Muscle of arm (tissue), 12 donors: Measurements from ENCODE around the gene MTMR12. TPM values are rescaled to one million over a fixed set of nuclear protein-coding genes. Genes with fewer than 3 reads are reported as not detected.
A peak's percentile ranks its signal among the peaks of the same experiment; 100 is the strongest.
"Not testable (repeated sequence)": the region's sequence is repeated elsewhere in the genome, so short reads cannot be mapped to it uniquely, and the experiment has no call there.

Source experiments
- DNase-seq: peaks from one replicate; pipeline ENCODE4 v3.0.0-alpha.2; 2013
- polyA plus RNA-seq, 12 donors: library from polyadenylated mRNA; unstranded; fragments of 120-200 nt; gene quantifications; one replicate each; pipeline ENCODE4 v1.2.1, GENCODE V29; 2013; ENCODE audit not compliant: insufficient read length in 12 of 12

The MTMR12 gene
- polyA plus RNA-seq, 12 donors = 12.1 to 27.2 (median 17.0) TPM; not detected in 1

GRCh38 chr5:32326216-32326772 lies 13.6 kb upstream of the MTMR12 start:
- no peak for DNase-seq

DNA sequence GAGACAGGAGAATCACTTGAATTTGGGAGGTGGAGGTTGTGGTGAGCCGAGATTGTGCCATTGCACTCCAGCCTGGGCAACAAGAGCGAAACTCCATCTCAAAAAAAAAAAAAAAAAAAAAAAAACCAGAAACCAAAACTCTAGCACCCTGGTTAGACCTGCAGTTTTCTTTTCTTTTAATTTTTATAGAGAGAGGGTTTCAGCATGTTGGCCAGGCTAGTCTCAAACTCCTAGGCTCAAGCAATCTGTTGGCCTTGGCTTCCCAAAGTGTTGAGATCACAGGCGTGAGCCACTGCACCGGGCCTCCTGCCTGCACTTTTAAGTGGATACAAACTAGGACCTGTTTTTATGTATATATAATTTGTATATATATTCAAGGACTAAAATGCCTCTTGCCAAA lies 12.9 kb upstream of the MTMR12 start:
- no peak for DNase-seq

- DNase-seq = no peak
Observed at GRCh38 chr5:32325062-32325461, 12.3 kb upstream of the MTMR12 start.

- no peak for DNase-seq
Observed at GRCh38 chr5:32323741-32324140, 11.0 kb upstream of the MTMR12 start.

DNA sequence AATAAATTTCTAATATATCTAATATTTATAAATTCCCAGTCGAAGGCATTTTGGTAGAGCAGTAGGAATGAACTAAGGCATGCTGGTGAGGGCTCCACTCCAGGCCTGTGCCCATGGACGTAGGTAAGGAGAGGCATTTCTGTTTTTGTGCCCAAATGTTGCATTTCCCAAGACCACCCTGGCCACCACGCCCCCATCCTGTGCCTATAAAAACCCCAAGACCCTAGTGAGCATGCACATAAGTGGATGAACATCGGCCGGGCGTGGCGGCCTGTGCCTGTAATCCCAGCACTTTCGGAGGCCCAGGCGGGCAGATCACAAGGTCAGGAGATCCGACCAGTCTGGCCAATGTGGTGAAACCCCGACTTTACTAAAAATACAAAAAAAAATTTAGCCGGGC lies 10.1 kb upstream of the MTMR12 start:
- DNase-seq = no peak

- DNase-seq = not testable (repeated sequence)
Observed at GRCh38 chr5:32321787-32322186, 9.0 kb upstream of the MTMR12 start.

DNA sequence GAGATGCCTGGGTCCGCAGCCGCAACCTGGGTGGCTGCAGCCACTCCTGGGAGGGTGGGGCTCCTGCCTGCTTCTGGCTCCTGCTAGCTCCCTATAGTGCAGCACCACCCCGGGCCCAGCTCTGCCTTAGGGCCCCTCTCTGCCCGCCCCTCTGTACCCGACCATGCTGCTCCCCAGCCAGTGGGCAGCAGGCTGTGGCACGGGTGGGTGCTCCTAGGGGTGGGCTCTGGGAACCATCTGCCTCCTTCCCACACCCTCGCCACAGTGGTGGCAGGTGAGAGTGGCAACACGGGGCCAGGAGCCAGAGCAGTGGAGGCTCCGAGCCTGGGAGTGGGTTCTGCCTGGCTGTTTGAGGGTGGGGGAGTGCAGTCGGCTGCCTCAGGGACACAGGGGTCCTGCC lies 7.8 kb upstream of the MTMR12 start:
- DNase-seq = no peak

DNA sequence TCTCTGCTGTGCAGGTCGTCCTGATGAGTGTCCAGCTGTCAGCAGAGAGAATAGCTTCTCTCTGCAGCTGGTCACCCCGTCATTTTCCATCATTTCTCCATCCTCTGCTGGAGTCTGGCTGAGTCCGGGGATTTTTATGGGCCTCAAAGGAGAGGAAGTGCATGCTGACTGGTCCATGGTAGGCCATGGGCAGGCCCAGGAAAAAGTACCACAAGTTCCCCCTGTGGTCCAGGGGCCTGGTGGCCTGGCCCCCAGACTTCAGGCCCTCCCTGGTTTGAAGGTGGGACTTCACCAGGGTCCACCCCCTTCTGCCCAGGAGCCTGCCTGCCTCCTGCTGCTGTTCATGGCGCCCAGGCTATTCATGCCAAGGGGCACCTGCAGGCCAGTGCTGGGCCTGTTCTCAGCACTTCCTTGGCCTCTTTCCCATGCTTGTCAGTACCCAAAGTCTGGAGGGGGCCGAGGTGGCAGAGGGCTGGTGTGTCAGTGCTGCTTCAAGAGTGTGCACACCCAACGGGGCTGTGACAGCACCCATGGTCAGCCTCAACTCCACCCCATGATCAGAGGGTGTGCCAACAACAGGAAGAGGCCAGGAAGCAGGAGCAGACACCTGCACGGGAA lies 7.3 kb upstream of the MTMR12 start:
- no peak for DNase-seq

DNA sequence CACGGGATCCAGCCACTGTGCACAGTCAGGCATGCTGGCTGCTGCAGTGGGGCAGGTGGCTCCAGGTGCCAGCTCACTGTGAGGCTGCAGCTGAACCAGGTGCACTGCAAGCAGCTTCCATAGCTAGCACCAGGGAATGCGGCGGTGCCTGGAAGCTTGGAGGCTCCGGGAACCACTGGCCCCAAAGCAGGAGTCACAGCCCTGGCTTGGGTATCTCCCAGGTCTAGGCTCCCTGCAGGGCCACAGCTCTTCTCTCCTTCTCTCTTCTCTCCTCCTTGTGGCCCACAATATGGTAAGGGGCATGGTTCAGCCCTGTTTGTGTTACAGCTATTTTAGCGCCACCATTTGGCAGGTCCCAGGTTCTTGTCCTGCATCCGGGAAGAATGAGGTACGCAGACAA lies 6.7 kb upstream of the MTMR12 start:
- no peak for DNase-seq

- DNase-seq = no peak
Observed at GRCh38 chr5:32317041-32317440, 4.3 kb upstream of the MTMR12 start.

GRCh38 chr5:32315221-32316014 lies 2.7 kb upstream of the MTMR12 start:
- no peak for DNase-seq

DNA sequence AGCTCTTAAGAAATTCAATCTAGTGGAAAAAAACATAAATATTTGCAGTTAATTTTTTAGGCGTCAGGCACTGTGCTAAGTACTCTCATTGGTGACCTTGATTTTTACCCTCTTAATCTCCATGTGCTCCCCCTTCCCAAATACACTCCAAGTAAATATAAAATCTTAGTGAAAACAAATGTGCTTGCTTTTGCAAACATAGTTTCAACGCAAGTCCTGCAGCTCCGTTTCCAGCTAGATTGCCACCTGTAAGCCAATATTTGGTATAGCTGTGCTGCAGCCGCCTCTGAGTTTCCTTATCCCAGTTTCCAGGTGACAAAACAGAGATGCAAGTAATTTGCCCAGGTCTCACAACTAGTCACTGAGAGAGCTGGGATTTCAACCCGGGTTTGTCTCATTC lies 1.9 kb upstream of the MTMR12 start:
- DNase-seq = no peak

DNA sequence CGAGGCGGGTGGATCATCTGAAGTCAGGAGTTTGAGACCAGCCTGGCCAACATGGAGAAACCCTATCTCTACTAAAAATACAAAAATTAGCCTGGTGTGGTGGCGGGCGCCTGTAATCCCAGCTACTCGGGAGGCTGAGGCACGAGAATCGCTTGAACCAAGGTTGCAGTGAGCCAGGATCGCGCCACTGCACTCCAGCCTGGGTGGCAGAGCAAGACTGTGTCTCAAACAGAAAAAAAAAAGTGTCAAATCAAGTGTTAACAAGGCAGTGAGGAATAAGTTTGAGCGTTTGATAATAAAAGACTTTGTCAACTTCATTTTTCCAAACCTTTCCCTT lies 1.4 kb upstream of the MTMR12 start:
- DNase-seq = not testable (repeated sequence)

DNA sequence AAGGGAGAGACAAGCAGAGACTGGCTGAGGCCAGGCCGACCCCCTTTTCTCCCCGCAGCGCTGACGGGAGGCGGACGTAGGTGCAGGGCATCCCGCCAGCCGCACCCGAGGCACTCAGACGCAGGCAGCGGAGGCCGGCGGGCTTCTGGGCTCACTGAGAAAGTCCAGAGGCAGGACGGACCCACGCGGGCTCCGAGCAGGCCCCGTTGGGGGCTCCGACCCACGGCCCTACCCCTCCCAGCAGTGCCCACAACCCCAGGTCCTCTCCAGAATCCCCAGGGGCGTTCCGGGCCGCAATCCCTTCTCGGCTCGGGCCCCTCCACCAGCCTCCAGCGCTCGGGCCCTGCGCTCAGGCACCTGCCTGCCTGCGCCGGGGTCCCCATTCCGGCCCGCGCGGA lies 543 bp downstream of the MTMR12 start:
- peak; percentile 51 for DNase-seq

- DNase-seq = no peak
Observed at GRCh38 chr5:32311404-32312196, 1.1 kb downstream of the MTMR12 start.

- no peak for DNase-seq
Observed at GRCh38 chr5:32309761-32310160, 3.0 kb downstream of the MTMR12 start.

- DNase-seq = no peak
Observed at GRCh38 chr5:32308946-32309345, 3.8 kb downstream of the MTMR12 start.

DNA sequence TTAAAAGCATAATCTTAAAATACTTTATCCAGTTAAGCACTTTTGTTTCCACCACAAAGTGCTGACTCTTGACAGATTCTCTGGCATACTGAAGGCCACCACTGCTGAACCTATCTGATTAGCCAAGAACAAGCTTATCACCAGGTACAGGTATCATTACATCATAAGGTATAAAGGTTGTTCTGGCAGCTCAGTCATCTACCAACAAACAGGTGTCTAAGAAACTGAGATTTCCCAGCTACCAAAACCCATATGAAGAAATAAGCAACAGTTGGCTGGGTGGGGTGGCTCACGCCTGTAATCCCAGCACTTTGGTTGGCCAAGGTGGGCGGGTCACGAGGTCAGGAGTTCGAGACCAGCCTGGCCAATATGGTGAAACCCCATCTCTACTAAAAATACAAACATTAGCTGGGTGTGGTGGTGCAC lies 5.0 kb downstream of the MTMR12 start:
- no peak for DNase-seq

DNA sequence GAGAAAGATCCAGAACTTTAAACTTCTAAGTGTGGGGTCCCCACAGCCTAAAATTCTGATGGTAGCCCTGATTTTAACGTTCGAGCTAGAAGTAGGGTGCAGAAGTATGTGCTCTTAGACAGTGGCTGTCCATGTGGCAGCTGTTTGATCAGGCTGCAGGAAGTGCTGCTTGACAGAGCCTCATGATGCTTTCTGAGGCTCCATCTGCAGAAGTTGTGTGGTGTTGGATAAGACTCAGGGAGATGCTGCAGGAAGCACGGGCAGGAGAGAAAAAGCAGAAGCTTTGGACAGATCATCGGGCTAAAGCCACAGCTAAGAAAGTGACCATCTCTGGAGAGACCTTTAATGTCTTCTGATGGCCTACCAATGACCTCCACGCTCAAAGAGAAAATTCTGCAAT lies 8.1 kb downstream of the MTMR12 start:
- no peak for DNase-seq

DNA sequence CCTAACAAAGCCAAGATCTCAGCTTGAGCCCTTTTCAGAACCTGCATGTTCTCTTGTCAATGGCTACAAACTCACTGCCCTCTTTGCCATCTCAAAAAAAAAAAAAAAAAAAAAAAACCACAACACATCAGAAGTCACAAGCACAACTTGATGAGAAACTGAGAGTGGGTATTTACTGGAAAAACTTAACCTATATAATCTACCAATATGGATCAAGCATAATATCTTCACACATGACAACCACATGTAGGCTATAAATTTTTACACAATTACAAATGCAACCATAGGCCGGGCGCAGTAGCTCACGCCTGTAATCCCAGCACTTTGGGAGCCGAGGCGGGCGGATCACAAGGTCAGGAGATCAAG lies 9.0 kb downstream of the MTMR12 start:
- no peak for DNase-seq

DNA sequence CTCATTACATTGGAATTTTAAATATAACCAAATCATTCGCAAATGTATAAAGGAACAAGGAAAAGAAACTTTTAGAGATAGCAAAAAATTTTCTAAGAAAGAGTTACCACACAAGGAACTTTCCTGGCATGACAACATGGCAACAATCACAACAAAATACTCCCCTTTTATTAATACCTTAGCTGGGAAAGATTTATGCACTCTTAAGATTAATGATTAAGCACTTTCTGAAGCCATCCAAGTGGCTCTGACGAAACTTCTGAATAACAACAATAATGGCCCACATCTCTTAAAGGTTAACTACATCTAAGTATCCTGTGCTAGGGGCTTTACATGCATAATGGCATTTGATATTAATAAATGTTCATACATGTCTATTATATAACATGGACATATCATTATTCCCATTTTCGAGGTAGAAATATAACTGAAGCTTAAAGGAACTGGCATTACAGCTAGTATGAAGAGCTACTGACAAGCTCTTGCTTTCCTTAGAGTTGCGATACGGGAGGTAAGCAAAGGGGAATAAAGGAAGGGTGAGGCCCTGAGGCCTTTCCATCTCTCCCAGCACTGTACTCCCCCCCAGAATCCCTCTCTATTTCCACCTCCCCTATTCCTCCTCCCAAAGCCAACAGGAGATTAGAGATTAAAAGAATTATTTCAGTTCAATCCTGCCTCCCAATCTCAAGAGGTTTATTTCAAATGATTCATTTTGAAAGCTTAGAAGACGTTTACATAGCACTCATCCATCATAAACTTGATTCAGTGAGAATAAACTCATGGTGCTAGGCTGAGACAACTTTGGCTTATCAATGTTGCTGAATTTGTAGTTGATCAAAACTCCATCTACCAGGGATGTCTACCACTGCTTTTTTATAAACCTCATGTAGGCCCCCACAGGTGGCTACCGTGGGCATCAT lies 9.6 kb downstream of the MTMR12 start:
- no peak for DNase-seq

DNA sequence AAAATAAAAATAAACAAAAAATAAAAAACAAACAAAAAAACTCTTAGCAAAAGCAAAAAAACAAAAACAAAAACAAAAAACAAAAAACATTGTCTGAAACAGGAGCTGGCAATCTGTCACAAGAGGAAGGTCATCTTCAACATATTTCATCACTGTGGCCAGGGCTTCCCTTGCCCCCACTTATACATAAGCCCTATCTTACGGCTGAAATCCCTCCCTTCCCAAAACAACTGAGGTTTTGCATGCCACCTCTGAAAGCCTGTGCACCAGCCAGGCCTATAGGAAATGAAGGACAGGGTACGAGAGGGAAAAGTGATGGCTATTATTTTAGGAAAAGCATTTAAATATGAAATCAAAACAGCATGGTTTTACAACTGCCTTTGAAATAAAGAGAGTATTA lies 10.8 kb downstream of the MTMR12 start:
- no peak for DNase-seq
